Measurements from ENCODE around the gene UCP3.

GRCh38 chr11:74020539-74020938 lies 11.7 kb upstream of the UCP3 start:
- TF ChIP-seq CTCF (IDR thresholded peaks at IDR 0.05; ENCODE audit: low read depth, low read length, missing input control) (no peak), TAF1 (conservative IDR thresholded peaks at IDR 0.05) (no peak), YY1 (IDR thresholded peaks at IDR 0.05) (no peak), GABPA (IDR thresholded peaks at IDR 0.05 in 1 of 2, conservative IDR thresholded peaks at IDR 0.05 in 1 of 2) (no peak), ATF3 (IDR thresholded peaks at IDR 0.05) (no peak), FOXA1 (IDR thresholded peaks at IDR 0.05) (no peak), RAD21 (IDR thresholded peaks at IDR 0.05) (no peak), SP1 (IDR thresholded peaks at IDR 0.05) (no peak), RXRA (IDR thresholded peaks at IDR 0.05) (no peak), EGR1 (IDR thresholded peaks at IDR 0.05; ENCODE audit: low read depth in 2 of 2) (no peak), MAX (IDR thresholded peaks at IDR 0.05) (no peak), JUND (IDR thresholded peaks at IDR 0.05) (no peak), REST (IDR thresholded peaks at IDR 0.05) (no peak), ZBTB33 (IDR thresholded peaks at IDR 0.05) (no peak)
